Adrenal gland (tissue), 5 donors: ENCODE results near the gene MDFI.

Experiments
- CTCF ChIP-seq, 6 experiments: fragments of 450-650 bp in 4 of 6; fragments of 200-600 bp in 2 of 6; sonication (generic) in 1 of 6; IDR thresholded peaks; 1 replicate in 5 of 6; 2 replicates in 1 of 6; pipeline versions ENCODE4 v1.5.1 to v1.8.0; 2016 to 2021; ENCODE audit warnings: antibody characterized with exemption in 6 of 6, mild to moderate bottlenecking in 2 of 6, moderate library complexity in 1 of 6
- POLR2A ChIP-seq, 2 donors: fragments of 450-650 bp; IDR thresholded peaks; one replicate each; pipeline ENCODE4 v1.6.1; 2017; ENCODE audit warnings: antibody characterized with exemption in 2 of 2, mild to moderate bottlenecking in 2 of 2, moderate library complexity in 1 of 2
- donor health status: DM: no; HTN: no; CAD: no.

GRCh38 chr6:41667195-41667594 lies 28.9 kb downstream of the MDFI start:
- TF ChIP-seq CTCF (IDR thresholded peaks at IDR 0.05): no peak
- TF ChIP-seq POLR2A (IDR thresholded peaks at IDR 0.05): no peak
